WTC11 (cell line): ENCODE measurements around the gene LHFPL6.

ENCODE experiments used
- ATF2 ChIP-seq: sonication (generic); formaldehyde crosslinking; IDR thresholded peaks from 2 replicates; pipeline ENCODE4 v1.8.1; 2022; ENCODE audit warnings: low read depth, missing genetic modification reagents, borderline replicate concordance
- CREB1 ChIP-seq: sonication (generic); formaldehyde crosslinking; IDR thresholded peaks from 2 replicates; pipeline ENCODE4 v1.8.0; 2023; ENCODE audit warnings: mild to moderate bottlenecking, missing genetic modification reagents
- KAT7 ChIP-seq: sonication (generic); formaldehyde crosslinking; IDR thresholded peaks from 2 replicates; pipeline ENCODE4 v1.8.1; 2023; ENCODE audit warnings: missing genetic modification reagents, mild to moderate bottlenecking, borderline replicate concordance
- MAX ChIP-seq: sonication (generic); formaldehyde crosslinking; IDR thresholded peaks from 2 replicates; pipeline ENCODE4 v1.8.0; 2022; ENCODE audit warnings: mild to moderate bottlenecking, missing genetic modification reagents
- ZNF263 ChIP-seq: sonication (generic); formaldehyde crosslinking; IDR thresholded peaks from 2 replicates; pipeline ENCODE4 v1.8.1; 2022; ENCODE audit warnings: low read depth, mild to moderate bottlenecking, moderate library complexity, missing genetic modification reagents
- ZSCAN18 ChIP-seq: fragments of 250-450 bp; sonication (Bioruptor Pico); IDR thresholded peaks from 2 replicates; pipeline ENCODE4 v2.1.2; 2022; ENCODE audit warnings: mild to moderate bottlenecking, moderate library complexity
- TF ChIP-seq, protein P1 (sequence below): fragments of 200-600 bp; IDR thresholded peaks from 2 replicates; pipeline ENCODE4 v1.8.0; 2022; ENCODE audit warnings: antibody characterized with exemption
- TF ChIP-seq, protein P2 (sequence below): sonication (generic); formaldehyde crosslinking; conservative IDR thresholded peaks from 2 replicates; pipeline ENCODE4 v1.8.1; 2022; ENCODE audit warnings: mild to moderate bottlenecking, missing genetic modification reagents

DNA sequence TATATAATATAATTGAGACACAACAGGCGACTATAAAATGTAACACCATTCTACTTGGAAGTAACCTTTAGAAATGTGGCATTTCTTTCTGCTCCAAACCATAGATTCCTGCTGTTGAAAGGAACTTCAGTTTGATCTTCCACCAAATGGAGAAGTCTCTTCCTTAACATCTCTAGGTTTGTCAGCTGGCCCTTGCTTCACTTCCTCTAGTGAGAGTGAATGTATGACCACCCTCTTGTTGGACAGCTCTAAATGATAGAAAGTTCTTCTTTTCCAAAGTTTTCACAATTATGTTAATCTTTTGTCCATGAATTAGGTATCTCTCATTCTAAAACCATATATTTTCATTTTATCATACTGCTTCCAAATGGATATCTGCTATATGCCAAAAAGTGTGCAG, 38.7 kb upstream of the LHFPL6 start:
- TF ChIP-seq, protein P1, sequence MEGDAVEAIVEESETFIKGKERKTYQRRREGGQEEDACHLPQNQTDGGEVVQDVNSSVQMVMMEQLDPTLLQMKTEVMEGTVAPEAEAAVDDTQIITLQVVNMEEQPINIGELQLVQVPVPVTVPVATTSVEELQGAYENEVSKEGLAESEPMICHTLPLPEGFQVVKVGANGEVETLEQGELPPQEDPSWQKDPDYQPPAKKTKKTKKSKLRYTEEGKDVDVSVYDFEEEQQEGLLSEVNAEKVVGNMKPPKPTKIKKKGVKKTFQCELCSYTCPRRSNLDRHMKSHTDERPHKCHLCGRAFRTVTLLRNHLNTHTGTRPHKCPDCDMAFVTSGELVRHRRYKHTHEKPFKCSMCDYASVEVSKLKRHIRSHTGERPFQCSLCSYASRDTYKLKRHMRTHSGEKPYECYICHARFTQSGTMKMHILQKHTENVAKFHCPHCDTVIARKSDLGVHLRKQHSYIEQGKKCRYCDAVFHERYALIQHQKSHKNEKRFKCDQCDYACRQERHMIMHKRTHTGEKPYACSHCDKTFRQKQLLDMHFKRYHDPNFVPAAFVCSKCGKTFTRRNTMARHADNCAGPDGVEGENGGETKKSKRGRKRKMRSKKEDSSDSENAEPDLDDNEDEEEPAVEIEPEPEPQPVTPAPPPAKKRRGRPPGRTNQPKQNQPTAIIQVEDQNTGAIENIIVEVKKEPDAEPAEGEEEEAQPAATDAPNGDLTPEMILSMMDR = no peak
- TF ChIP-seq ATF2 (no peak), MAX (CRISPR knock-in tag) (no peak), CREB1 (no peak), ZSCAN18 (CRISPR knock-in tag) (no peak), ZNF263 (CRISPR knock-in tag) (no peak), KAT7 (CRISPR knock-in tag) (no peak)
- TF ChIP-seq, protein P2, sequence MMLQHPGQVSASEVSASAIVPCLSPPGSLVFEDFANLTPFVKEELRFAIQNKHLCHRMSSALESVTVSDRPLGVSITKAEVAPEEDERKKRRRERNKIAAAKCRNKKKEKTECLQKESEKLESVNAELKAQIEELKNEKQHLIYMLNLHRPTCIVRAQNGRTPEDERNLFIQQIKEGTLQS (CRISPR knock-in tag) = no peak
